ENCODE results near the gene TTC33. TPM values are rescaled to one million over a fixed set of nuclear protein-coding genes. Genes with fewer than 3 reads are reported as not detected.

Gene TTC33
- total and polyA plus RNA-seq, 2 of the 4 experiments (the other 2 are of a cell fraction): 3.1 to 8.1 TPM

GRCh38 chr5:40501711-40502444 lies 253.9 kb downstream of the TTC33 start:
- ChIA-PET CTCF (interaction anchor here (1.0 kb wide), 1 partner anchor 85 kb away, joined by 3 read pairs; no protein-coding TSS in a partner anchor), POLR2A (ENCODE audit: unreplicated experiment) (no interaction called here)
- in situ Hi-C loops (cut with MboI; ENCODE audit: low sequenced_read_pairs): no loop called here
- Histone ChIP-seq H2AK5ac (ENCODE audit: low read depth, low read length) (no peak overlapping the region), H3K79me1 (ENCODE audit: low read depth in 1 of 2, low read length in 2 of 2) (no peaks in the 10 kb centered on the region), H4K5ac (ENCODE audit: low read depth, low read length) (no peak overlapping the region), H3K9me1 (ENCODE audit: insufficient read depth, low read length) (no peaks in the 10 kb centered on the region), H2BK15ac (ENCODE audit: low read depth, low read length) (no peak overlapping the region), H3K4ac (ENCODE audit: low read depth, low read length) (no peak overlapping the region), H4K20me1 (ENCODE audit: insufficient read depth, low read length) (no peaks in the 10 kb centered on the region), H3K9me3 (ENCODE audit: control insufficient read depth, insufficient read depth, low read length) (no peaks in the 10 kb centered on the region), H3K4me1 (ENCODE audit: control insufficient read depth, insufficient read depth, low read length) (peaks cover 2% of the 10 kb centered on the region; the same call in 1 of the 2 replicates), H2BK5ac (ENCODE audit: low read depth, low read length, poor library complexity, severe bottlenecking) (no peak overlapping the region), H3K23ac (ENCODE audit: low read depth, low read length) (no peak overlapping the region), H3K56ac (ENCODE audit: extremely low read depth, insufficient read depth, low read length) (no peak overlapping the region), H3K27me3 (ENCODE audit: control insufficient read depth, insufficient read depth, low read length) (no peaks in the 10 kb centered on the region), H3K4me3 (ENCODE audit: insufficient read depth, low read depth, low read length) (no peak overlapping the region), H3K36me3 (ENCODE audit: control insufficient read depth, insufficient read depth, low read length) (no peaks in the 10 kb centered on the region), H4K91ac (ENCODE audit: insufficient read depth, low read depth, low read length) (no peak overlapping the region), H3K14ac (replicated peaks; ENCODE audit: low read depth, low read length) (no peak overlapping the region), H3K18ac (ENCODE audit: low read depth, low read length) (no peak overlapping the region), H3K9ac (ENCODE audit: low read depth, low read length) (no peak overlapping the region), H2AFZ (replicated peaks; ENCODE audit: low read length, poor library complexity) (no peak overlapping the region), H3K4me2 (ENCODE audit: low read depth, low read length) (no peak overlapping the region), H3K27ac (ENCODE audit: insufficient read depth, low read length) (no peak overlapping the region), H2BK120ac (ENCODE audit: low read depth, low read length) (no peak overlapping the region), H2AK9ac (replicated peaks; ENCODE audit: low read depth, low read length, poor library complexity) (no peak overlapping the region), H4K8ac (ENCODE audit: low read depth in 2 of 2, low read length in 2 of 2) (no peak overlapping the region), H2BK20ac (ENCODE audit: low read depth, low read length) (no peak overlapping the region)
- WGBS, 2 experiments (ENCODE audit: extremely low coverage in 2 of 2, insufficient read length in 1 of 2): no CpG with 5 or more reads among the region's 4 CpGs
- DNase-seq (no peak), ATAC-seq (ENCODE audit: low read depth) (no peak)
- dilution Hi-C loops (cut with HindIII; ENCODE audit: low sequenced_read_pairs, unreplicated experiment): no loop called here
- BruUV-seq (replicated peaks): no TSS peak
- intact Hi-C loops (cut with micrococcal nuclease): loop anchor here (10.0 kb wide), 1 partner anchor 787 kb away; no protein-coding TSS in a partner anchor
- TF ChIP-seq MXI1 (IDR thresholded peaks at IDR 0.05; ENCODE audit: borderline replicate concordance, low read depth, low read length): no peak

All from IMR-90 (cell line).